Natural killer cell (primary cell): ENCODE results near the gene PLPP1. TPM values are rescaled to one million over a fixed set of nuclear protein-coding genes. Genes with fewer than 3 reads are reported as not detected.
"Not testable (repeated sequence)": the region's sequence is repeated elsewhere in the genome, so short reads cannot be mapped to it uniquely, and the experiment has no call there.

Experiments
- ATAC-seq, 3 donors: fragments of 150-1000 bp in 2 of 3; fragments of 200-7000 bp in 1 of 3; cut with Tn5 transposase; 1 replicate in 1 of 3; 2 replicates in 2 of 3; pipeline ENCODE4 v1.10.0; 2021; ENCODE audit warnings: mild to moderate bottlenecking in 2 of 3, moderate library complexity in 2 of 3
- DNase-seq, 2 donors: peaks; one replicate each; pipeline versions ENCODE4 v3.0.0 to v3.0.0-alpha.2; 2013 to 2021; ENCODE audit warnings: mixed read lengths in 1 of 2
- H3K27ac ChIP-seq: one replicate; pipeline ENCODE4 v1.5.1; 2013; ENCODE audit warnings: mild to moderate bottlenecking, low read length
- H3K27me3 ChIP-seq: one replicate; pipeline ENCODE4 v1.6.1; 2013; ENCODE audit warnings: low read length; ENCODE audit not compliant: control insufficient read depth, insufficient read depth
- H3K36me3 ChIP-seq: one replicate; pipeline ENCODE4 v1.6.1; 2013; ENCODE audit warnings: low read length; ENCODE audit not compliant: control insufficient read depth, insufficient read depth
- H3K4me1 ChIP-seq: one replicate; pipeline ENCODE4 v1.6.1; 2013; ENCODE audit warnings: low read length; ENCODE audit not compliant: control insufficient read depth, insufficient read depth
- H3K4me3 ChIP-seq: one replicate; pipeline ENCODE4 v1.5.1; 2013; ENCODE audit warnings: low read length
- H3K9me3 ChIP-seq: one replicate; pipeline ENCODE4 v1.6.1; 2013; ENCODE audit warnings: low read length; ENCODE audit not compliant: control insufficient read depth, insufficient read depth
- H3K27ac Mint-ChIP-seq, 2 donors: one replicate each; pipeline ENCODE4 v1.8.0; 2022; ENCODE audit warnings: mild to moderate bottlenecking in 2 of 2, mixed read lengths in 2 of 2, moderate library complexity in 1 of 2
- H3K27me3 Mint-ChIP-seq, 2 donors: one replicate each; pipeline ENCODE4 v1.8.0; 2022; ENCODE audit warnings: low read depth in 2 of 2, mixed read lengths in 2 of 2
- H3K36me3 Mint-ChIP-seq: one replicate; pipeline ENCODE4 v1.8.0; 2022; ENCODE audit warnings: mixed read lengths
- H3K4me1 Mint-ChIP-seq, 2 donors: one replicate each; pipeline ENCODE4 v1.8.0; 2022; ENCODE audit warnings: mixed read lengths in 2 of 2
- H3K4me3 Mint-ChIP-seq: one replicate; pipeline ENCODE4 v1.8.0; 2022; ENCODE audit warnings: mild to moderate bottlenecking, moderate library complexity, mixed read lengths
- H3K9me3 Mint-ChIP-seq, 2 donors: one replicate each; pipeline ENCODE4 v1.8.0; 2022; ENCODE audit warnings: mixed read lengths in 2 of 2
- WGBS: methylation state at CpG from one replicate; pipeline ENCODE4 v1.1.7; 2013; ENCODE audit warnings: missing lambda C conversion rate; ENCODE audit not compliant: insufficient coverage; 5-methylcytosine and 5-hydroxymethylcytosine counted together
- intact Hi-C: fragments of 100-400 bp; cut with micrococcal nuclease; formaldehyde crosslinking; loops from one replicate; pipeline ENCODE4 v1.14.2; 2022
- total RNA-seq, 4 donors: library from RNA; stranded (reverse); fragments of 120-200 nt in 1 of 4; gene quantifications; one replicate each; pipeline versions ENCODE4 v1.2.3 to v1.2.4, GENCODE V29; 2013 to 2022
- TF ChIP-seq, protein P1 (sequence below): fragments of 200-600 bp; IDR thresholded peaks from one replicate; pipeline ENCODE4 v1.8.0; 2022; ENCODE audit warnings: antibody characterized with exemption

PLPP1 gene
- total RNA-seq, 3 donors from 2014 or later (not counting 1 experiment from before 2014, with no cell fraction given) = 3.3 to 5.5 (median 4.2) TPM

DNA sequence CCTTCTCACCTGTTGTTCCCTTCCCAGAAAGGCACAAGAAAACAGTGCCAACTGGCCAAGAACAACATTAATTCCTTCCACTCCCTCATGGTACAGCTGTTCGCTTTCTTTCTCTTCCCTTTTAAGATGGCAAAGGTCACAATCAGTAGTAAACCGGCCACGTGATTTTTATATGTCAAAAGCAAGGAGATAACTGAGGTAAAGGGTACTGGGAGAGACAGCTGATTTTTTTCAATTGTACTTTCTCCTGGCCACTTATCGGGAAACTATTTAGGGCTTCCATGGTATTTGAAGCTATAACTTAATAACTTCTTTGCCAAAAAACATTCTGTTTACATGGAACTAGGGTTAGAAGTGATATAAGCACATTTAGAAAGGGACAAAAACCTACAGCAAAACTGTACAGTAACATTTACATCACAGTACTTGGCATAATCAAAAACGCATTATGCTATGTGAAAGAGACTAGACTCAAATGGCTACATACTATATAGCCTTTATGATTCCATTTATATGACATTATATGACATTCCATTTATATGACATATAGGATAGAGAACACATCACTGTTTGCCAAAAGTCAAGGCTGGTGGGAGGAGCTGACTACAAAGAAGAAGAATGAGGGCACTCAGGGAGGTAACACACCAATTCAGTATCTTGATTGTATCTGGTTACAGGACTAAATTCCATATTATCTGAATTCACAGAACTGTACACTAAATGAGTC, 24.8 kb downstream of the PLPP1 start:
- no peaks in the 10 kb centered on the region for H3K4me1 Mint-ChIP-seq
- no peaks in the 10 kb centered on the region for H3K9me3 Mint-ChIP-seq
- no peaks in the 10 kb centered on the region for H3K27me3 Mint-ChIP-seq
- H3K9me3 ChIP-seq = no peaks in the 10 kb centered on the region
- no peaks in the 10 kb centered on the region for H3K4me1 ChIP-seq
- DNase-seq (no peak), ATAC-seq (no peak)
- H3K4me3 Mint-ChIP-seq = no peak overlapping the region
- no peak overlapping the region for H3K27ac Mint-ChIP-seq
- no peaks in the 10 kb centered on the region for H3K36me3 Mint-ChIP-seq
- TF ChIP-seq, protein P1, sequence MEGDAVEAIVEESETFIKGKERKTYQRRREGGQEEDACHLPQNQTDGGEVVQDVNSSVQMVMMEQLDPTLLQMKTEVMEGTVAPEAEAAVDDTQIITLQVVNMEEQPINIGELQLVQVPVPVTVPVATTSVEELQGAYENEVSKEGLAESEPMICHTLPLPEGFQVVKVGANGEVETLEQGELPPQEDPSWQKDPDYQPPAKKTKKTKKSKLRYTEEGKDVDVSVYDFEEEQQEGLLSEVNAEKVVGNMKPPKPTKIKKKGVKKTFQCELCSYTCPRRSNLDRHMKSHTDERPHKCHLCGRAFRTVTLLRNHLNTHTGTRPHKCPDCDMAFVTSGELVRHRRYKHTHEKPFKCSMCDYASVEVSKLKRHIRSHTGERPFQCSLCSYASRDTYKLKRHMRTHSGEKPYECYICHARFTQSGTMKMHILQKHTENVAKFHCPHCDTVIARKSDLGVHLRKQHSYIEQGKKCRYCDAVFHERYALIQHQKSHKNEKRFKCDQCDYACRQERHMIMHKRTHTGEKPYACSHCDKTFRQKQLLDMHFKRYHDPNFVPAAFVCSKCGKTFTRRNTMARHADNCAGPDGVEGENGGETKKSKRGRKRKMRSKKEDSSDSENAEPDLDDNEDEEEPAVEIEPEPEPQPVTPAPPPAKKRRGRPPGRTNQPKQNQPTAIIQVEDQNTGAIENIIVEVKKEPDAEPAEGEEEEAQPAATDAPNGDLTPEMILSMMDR = no peak
- H3K27me3 ChIP-seq = no peaks in the 10 kb centered on the region
- no peak overlapping the region for H3K27ac ChIP-seq
- 90% methylated on average over 3 of the region's 5 CpGs for WGBS
- intact Hi-C loops = no loop called here
- no peak overlapping the region for H3K4me3 ChIP-seq
- no peaks in the 10 kb centered on the region for H3K36me3 ChIP-seq

DNA sequence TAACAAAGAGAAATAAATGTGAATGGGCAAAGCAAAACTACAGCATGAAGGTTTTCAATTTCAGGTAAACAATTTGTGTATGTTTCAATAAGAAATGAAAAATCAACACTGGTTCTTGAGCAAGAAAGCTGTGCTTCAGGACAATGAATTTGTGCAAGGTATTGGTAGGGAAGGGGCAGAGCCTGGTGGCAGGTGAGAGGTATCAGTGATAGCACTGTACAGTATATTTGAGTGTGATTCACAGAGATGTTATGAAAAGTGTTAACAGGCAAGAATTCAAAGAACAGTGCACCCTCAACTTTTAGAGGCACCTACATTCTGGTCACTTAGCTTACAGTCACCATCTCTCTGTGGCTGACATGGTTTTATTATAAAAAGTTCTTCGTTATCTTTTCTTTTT, 25.7 kb downstream of the PLPP1 start:
- Histone ChIP-seq H3K27ac (no peak overlapping the region), H3K27me3 (no peaks in the 10 kb centered on the region), H3K36me3 (no peaks in the 10 kb centered on the region), H3K4me1 (no peaks in the 10 kb centered on the region), H3K4me3 (no peak overlapping the region), H3K9me3 (no peaks in the 10 kb centered on the region)
- Mint-ChIP-seq H3K27me3 (no peaks in the 10 kb centered on the region), H3K4me1 (no peaks in the 10 kb centered on the region), H3K27ac (no peak overlapping the region), H3K36me3 (no peaks in the 10 kb centered on the region), H3K4me3 (no peak overlapping the region), H3K9me3 (no peaks in the 10 kb centered on the region)
- TF ChIP-seq, protein P1 = no peak
- WGBS = no CpG with 5 or more reads among the region's 1 CpG
- ATAC-seq (no peak), DNase-seq (no peak)
- intact Hi-C loops = no loop called here

DNA sequence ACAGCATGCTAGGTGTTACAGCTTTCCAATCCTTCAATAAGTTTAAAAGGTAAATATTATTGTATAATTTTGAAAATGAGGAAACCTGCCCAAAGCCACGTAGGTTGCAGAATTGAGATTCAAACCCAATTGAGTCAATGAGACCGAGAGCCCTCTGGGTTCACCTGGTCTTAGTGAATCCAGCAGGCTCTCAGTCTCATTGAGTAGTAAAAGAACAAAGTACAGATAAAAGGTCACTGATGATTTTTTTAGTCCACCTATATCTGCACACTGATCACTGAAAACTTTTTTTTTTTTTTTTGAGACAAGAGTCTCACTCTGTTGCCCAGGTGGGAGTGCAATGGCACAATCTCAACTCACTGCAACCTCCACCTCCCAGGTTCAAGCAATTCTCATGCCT, 27.2 kb downstream of the PLPP1 start:
- H3K36me3 ChIP-seq = no peaks in the 10 kb centered on the region
- no peak overlapping the region for H3K27ac ChIP-seq
- Mint-ChIP-seq H3K9me3 (no peaks in the 10 kb centered on the region), H3K27me3 (no peaks in the 10 kb centered on the region), H3K4me1 (no peaks in the 10 kb centered on the region), H3K27ac (no peak overlapping the region), H3K36me3 (no peaks in the 10 kb centered on the region), H3K4me3 (no peak overlapping the region)
- intact Hi-C loops = no loop called here
- no peaks in the 10 kb centered on the region for H3K4me1 ChIP-seq
- no peaks in the 10 kb centered on the region for H3K27me3 ChIP-seq
- 85% methylated on average over 2 of the region's 2 CpGs for WGBS
- ATAC-seq = no peak
- H3K4me3 ChIP-seq = no peak overlapping the region
- H3K9me3 ChIP-seq = no peaks in the 10 kb centered on the region
- no peak for DNase-seq
- TF ChIP-seq, protein P1 = no peak

DNA sequence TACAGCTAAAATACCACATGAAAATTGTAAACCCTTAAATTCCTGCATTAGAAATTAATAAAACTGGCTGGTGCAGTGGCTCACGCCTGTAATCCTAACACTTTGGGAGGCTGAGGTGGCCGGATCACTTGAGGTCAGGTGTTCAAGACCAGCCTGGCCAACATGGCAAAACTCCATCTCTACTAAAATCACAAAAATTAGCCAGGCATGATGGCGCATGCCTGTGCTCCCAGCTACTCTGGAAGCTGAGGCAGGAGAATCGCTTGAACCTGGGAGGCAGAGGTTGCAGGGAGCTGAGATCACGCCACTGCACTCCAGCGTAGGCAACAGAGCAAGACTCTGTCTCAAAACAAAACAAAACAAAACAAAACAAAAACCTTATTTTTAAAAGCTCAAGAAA, 29.1 kb downstream of the PLPP1 start:
- H3K4me3 Mint-ChIP-seq, H3K4me3 ChIP-seq, H3K9me3 ChIP-seq, H3K27me3 ChIP-seq, ATAC-seq, H3K9me3 Mint-ChIP-seq, intact Hi-C loops, H3K27me3 Mint-ChIP-seq, DNase-seq, H3K27ac Mint-ChIP-seq, H3K4me1 Mint-ChIP-seq, H3K36me3 Mint-ChIP-seq, H3K4me1 ChIP-seq, H3K36me3 ChIP-seq, H3K27ac ChIP-seq: not testable (repeated sequence)
- 94% methylated on average over 6 of the region's 6 CpGs for WGBS

DNA sequence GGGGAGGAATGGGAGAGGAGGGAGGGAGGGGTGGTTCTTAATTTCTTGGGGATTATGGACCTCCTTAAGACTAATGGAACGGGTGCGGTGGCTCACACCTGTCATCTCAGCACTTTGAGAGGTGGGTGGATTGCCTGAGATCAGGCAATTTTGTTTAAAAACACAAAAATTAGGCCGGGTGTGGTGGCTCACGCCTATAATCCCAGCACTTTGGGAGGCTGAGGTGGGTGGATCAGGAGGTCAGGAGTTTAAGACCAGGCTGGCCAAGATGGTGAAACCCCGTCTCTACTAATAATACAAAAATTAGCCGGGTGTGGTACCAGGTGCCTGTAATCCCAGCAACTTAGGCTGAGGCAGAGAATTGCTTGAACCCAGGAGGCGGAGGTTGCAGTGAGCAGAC, 30.8 kb downstream of the PLPP1 start:
- H3K9me3 ChIP-seq, DNase-seq, H3K36me3 ChIP-seq, ATAC-seq, H3K36me3 Mint-ChIP-seq, H3K27me3 Mint-ChIP-seq, H3K27me3 ChIP-seq, H3K27ac Mint-ChIP-seq, intact Hi-C loops, H3K9me3 Mint-ChIP-seq, H3K4me1 ChIP-seq, H3K27ac ChIP-seq, H3K4me1 Mint-ChIP-seq, H3K4me3 Mint-ChIP-seq, H3K4me3 ChIP-seq: not testable (repeated sequence)
- 94% methylated on average over 7 of the region's 7 CpGs for WGBS
